Measurements from ENCODE around the gene ARL4A.
"Not testable (repeated sequence)": the region's sequence is repeated elsewhere in the genome, so short reads cannot be mapped to it uniquely, and the experiment has no call there.

Gene ARL4A, protein sequence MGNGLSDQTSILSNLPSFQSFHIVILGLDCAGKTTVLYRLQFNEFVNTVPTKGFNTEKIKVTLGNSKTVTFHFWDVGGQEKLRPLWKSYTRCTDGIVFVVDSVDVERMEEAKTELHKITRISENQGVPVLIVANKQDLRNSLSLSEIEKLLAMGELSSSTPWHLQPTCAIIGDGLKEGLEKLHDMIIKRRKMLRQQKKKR

DNA sequence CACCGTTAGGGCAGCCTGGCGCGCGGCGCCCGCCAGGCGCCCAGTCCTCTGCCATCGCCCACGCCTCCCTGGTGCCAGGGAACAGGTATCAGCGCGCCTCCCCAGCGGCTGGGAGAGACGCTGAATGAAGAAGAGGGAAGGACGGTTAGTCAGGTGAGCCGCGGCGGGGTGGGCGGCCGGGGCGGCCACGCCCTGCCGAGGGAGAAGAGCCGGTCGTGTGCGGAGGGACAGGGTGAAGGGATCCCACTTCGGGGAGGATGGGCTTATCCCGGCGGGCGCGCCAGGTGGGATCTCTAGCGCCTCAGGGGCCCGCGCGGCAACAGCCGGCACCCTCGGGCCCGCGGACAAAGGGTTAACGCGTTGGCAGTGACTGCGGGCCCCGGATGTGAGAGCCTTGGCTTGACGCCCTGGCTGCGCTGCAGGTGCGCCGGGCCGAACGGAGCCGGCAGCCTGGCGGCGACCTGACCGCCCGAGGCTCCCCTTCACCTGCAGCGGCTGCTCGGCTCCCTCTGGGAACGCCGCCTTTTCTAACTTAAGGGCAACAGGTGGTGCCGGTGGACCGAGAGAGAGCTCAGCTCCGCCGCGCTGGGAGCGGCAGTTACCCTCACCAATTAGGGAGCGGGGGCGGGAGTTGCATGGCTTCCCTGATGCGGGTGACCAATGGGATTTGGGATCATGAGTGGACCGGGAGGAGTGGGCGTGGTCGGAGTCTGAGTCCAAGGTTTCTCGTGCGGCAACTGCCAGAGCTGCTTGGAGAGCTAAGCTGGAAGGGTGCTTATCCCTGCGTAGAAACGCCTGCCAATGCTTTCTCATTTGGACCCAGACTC is at the start of gene ARL4A:
Gene ARL4A, plus strand, starts transcription at position 743 of the 827 bp plus-strand sequence. CDS start 622 bp downstream, outside the sequence.
- DNase-seq = no peak

DNA sequence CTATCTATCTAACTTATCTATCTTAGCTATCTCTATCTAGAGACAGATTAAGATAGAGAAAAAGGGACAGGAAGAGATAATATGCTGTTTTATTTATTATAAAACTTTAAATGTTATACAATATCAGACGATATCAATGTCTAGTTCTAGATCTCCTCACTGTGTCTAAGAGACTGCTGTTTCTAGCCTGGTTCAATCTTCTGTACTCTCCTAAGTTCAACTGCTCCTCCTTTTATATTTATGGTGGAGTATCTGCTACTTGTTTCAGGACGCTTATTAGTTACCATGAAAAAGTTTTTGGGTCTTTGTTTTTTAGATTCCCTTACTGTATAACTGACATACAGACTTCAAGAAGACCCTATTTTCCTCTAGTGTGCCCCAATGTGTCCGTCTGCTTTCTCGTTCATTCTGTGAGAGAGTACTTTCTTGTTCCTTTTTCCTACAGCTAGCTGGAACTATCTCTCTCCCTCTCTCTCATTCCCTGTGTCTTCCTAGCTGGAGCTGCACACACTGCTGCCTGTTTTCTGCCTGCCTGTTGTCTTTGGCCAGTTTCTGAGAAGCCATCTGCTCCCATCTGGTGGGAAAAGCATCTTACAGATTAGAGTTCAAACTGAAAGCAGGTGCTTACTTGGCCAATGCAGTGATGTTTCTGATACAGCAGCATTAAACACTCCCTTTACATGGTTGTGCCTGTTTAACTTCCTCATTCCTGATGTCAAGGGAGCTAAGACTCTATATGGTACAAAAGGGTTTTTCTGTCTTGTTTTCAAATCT is 49.4 kb upstream of the ARL4A start:
- no peak for DNase-seq

DNA sequence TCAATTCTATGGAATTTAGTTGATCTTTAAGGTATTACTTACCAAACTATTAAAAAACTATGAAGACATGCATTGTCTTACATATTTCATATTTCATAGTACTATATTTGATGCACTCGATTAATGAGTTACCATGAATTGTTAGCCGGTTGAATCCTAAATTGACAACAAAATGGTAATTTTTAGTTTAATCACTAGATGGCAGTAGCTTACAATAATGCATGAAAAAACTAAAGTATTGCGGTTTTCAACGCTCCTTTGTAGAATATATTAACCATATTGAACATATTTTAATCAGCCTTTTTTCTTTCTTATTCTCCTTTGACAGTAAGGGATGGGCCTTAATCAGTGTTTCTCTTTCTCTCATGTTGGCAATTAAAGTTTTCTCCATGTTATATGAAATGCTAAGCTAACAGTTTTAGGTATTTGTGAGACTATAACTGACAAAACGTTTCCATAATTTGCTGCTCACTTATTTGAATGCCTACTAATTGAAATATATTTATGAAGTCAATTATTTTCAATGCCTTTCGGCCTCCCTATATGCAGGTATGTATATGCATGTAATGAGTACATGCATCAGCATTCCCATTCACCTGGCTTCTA is 48.5 kb upstream of the ARL4A start:
- DNase-seq = no peak

DNA sequence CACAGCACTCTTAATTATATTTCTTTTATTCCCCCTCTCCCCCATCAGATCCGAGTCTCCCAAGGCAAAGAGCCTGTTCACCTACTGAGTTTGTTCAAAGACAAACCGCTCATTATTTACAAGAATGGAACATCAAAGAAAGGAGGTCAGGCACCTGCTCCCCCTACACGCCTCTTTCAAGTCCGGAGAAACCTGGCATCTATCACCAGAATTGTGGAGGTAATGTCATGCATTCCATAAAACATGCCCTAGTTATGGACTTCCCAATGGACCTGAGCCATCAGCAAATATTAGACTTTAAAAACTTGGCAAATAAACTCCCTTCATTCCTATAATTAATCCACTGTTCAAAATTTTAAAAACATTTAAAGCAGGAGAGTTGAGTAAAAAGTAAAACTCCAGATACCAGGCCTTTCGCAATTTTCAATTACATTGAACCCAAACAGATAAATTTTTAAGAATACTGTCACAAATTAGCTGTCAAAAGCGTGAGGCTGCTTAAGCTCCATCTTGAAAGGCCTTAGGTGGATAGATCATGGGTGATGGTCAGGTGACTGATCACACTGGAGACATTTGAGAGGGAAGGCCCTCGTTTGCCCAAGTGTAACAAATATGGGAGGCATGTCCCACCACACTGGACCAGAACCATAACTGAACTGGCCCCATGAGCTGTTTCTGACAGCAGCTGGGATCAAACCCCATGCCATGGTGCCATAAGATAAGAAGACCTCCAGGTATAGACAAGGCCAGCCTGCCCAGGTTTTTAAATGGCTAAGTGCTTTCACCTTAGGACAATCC is 46.9 kb upstream of the ARL4A start:
- no peak for DNase-seq

DNA sequence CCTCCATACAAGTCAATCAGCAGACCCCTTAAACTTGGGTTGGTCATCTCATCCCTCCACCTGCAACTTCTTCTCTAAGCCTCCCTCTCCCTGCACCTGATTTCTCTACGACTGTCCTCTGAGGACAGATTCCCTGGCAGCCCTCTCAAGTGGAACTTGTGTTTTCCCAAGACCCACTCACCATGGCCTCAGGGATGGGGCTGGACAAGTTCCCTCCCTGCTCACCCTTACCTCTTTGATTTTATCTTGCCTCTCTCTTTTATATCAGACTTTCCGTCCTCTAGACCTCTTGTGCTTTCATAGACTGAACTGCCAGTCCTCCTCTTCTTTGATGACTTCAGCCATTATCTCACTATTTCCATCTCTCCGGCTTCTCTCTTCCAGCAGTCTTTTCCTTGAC is 46.2 kb upstream of the ARL4A start:
- no peak for DNase-seq

DNA sequence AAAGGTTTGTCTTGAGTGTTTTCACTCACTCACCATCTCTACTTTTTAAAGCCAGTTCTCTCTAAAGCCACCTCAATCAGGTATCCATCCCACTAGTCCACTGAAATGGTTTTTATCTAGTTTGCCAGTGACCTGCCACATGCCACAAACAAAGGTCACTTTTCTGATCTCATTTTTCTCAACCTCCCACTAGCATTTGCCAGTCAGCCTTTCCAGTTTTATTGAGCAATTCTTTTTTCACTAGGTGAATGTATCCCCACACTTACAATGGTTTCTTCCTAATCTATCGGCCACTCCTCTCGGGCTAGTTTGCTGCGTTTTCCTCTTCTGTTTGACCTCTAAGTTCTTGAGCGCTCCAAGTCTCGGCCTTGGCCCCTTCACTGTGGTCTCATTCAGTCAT is 44.9 kb upstream of the ARL4A start:
- no peak for DNase-seq

DNA sequence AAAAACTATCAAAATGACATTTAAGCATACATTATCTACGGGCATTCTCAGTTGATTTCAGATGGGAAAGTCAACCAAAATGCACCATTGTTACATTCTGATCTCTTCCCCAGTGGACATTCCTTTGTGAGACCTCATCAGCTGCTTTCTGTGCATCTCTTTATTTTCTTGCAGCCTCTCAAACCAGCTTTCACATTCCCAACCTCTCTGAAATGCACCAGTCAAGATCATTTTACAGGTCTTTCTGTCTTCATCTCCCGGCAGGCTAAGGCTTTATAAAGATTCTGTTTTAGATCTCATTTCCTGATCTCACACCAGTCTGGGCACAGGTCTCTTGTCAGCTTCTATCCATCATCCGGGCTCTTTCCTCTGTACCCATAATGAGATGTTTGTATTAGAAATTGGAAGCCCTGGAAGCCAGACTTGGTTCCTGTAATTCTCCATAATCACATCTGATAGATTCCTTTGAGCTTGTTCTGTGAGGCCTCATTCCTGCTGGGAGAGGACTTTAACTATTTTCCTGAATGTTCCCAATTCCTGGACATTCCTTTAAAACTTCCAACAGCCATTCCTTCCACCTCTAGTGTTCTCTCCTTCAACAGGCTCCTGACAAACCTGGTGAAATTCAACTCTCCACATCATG is 44.3 kb upstream of the ARL4A start:
- no peak for DNase-seq

DNA sequence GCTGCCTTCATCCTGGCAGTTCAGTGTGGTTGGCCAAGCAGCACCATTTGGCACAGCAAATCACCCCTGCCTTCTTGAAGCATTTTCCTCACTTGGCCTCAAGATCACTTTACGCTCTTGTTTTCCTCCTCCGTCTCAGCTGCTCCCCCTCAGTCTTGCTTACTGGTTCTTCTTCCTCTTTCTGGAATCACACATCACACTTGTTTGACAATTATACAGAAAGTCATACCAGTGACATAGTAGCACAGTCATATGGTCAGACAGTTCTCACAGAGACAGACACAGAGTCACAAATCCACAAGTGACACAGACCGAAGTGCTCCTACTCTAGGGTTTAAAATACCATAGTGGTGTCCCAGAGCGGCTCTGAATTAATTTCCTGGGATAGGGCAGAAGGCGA is 43.8 kb upstream of the ARL4A start:
- DNase-seq = no peak

DNA sequence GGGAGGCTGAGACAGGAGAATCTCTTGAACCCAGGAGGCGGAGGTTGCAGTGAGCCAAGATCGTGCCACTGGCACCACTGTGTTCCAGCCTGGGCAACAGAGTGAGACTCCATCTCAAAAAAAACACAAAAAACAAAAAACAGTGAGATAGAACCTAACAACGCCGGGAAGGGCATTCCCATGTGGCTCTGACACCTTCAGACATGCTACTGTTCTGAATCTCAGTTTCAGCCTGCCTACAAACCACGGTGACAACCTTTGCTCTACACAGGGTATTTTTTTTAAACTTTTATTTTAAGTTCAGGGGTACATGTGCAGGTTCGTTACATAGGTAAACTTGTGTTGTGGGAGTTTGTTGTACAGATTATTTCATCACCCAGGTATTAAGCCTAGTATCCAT is 42.2 kb upstream of the ARL4A start:
- DNase-seq = not testable (repeated sequence)

DNA sequence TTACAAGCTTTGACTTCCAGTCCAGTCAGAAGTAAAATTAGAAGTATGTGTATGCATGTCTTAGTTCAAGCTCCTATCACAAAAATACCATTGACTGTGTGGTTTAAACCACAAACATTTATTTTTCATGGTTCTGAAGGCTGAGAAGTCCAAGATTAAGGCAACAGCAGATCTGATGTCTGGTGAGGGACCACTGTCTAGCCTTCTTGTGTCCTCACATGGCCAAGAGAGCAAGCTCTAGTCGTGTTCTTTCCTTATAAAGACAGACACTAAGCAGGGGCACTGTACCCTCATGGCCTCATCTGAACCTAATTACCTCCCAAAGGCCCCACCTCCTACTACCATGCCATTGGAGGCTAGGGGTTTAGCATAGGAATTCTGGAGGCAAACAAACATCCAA is 41.3 kb upstream of the ARL4A start:
- DNase-seq = no peak

DNA sequence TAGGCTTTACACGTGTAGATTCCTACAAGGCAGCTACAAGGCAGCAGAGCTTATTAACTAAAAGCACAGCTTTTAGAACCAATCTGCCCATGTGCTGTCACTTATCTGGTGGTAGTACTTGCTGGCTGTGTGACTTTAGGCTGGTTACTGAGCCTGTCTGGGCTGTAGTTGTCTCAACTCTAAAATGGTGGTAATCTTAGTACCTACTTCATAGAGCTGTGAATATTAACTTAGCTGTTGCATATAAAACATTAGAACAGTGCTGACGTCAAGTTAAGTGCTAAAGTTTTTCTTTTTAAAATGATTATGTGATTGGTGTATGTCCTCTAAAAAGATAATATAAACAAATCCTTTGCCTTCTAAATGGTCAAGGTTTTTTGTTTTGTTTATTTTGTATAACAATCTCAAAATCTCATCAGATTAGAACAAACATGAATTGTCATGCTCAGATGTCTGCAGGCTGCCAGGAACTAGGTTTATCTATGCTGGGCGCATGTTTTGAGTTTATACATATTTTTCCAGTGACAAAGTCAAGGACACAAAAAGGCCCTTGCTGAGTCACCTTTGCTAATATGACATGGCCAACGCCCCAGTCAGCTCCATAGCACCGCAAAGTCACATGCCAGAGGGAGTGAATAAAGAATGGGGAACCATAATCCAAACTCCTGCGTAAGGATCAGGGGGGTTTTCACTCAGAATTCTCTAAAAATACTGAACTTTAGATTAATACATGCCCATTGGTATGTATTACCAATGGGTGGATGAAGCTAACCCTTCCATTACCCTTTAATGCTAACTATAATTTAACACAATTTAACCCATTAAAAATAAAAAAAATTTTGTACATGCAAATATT is 39.8 kb upstream of the ARL4A start:
- DNase-seq = no peak

DNA sequence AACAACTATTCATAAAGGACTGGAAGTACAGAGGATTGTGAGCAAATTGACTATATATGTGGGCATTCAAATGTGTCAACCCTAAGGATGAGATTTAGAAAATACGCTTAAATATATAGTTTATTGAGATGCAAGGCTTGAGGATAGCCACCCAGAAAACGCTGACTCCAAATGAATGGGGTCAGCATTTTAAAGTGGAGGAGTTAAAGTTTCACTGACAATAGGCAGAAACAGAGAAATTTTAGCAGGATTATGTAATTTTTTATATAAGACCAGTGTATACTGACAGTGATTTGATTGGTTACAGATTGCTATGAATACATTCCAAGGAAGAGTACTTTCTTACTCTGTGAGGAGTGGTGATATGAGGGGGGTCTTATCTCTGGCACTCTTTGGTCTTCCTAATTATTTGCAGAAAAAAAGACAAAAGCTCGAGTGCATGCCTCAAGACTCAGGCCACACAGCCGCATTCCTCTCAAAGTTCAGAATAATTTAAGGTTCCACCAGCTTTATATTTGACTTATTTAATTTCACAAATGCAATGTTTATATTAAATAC is 38.6 kb upstream of the ARL4A start:
- DNase-seq = no peak

DNA sequence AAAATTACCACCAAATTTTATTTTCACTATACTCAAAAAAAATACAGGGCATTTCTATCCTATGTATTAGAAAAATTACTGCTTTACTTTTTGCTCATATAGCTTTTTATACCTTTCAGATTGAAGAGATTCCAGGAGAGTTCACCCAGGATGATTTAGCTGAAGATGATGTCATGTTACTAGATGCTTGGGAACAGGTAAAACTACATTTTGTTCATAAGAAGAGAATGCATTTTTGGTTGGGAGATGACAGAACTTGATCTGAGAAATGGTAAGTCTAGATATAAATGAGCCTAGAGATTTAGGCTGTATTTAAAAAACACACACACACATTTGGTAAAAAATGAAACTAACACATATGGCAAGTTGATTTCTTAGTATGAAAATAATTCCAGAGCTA is 38.1 kb upstream of the ARL4A start:
- DNase-seq = no peak

DNA sequence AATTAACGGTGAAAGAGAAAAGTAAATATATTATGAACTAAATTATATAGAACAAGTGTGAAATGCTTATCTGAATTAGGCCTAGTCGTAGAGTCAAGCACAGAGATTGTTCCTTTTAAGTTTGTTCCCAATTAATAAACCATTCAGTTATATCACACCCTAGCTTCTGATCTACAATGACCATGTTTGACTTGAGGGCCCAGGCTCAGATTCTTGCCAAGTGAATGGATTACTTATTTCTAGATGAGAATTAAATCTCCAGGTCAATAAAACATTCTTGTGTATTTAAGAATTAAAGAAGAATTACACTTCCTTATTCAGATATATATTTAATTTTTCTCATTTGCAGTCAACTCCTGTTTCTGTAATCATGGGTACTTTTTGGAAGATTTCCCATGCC is 37.4 kb upstream of the ARL4A start:
- no peak for DNase-seq

DNA sequence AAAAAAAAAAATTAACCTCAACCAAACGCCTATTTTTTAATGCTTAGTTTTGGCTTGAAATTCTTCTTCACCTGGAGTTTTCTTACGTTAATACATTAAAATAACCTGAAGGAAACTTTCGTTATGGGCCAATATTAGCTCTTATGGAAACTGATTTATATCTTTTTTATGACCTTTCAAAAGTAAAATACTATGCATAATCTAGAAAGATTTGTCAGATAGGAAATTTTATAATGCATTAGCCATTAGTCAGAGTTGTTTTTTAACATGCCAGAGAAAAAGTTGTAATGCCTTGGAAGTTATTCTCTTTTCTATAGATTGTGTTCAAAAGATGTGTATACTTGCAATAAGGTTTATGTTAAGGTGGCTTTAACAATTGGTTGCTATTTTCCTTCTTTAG is 34.3 kb upstream of the ARL4A start:
- no peak for DNase-seq

DNA sequence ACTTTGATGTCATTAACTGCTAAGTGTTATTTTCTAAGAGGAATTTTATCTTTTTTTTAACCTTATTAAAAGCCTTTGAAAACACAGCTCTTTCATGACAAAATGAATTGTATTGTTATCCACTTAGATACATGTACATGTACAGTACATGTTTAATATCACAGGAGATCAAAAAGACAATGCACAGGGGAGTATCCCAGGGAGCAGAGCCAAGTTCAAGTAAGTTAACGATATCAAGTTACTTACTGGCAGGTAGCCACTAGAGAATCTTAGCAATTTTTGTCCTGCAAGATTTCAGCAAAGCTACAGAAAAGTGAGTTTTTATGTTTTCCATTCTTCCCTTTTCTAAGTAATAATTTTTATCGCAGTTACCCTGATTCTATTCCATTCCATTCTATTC is 33.9 kb upstream of the ARL4A start:
- no peak for DNase-seq

DNA sequence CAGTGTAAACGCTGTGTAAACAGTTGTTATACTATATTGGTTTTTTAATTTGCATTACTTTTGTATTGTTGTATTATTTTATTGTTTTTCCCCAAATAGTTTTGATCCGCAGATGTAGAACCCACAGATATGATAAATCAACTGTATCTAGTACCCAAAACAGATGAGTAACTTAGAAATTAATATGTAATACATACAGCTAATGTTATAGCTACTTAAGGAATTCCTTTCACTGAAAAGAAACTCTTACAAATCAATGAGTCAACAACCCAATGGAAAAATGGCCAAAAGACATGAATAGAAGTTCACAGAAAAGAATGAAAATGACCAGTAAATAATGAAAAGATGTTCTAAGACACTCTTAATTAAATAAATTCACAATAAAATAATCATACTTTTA is 32.3 kb upstream of the ARL4A start:
- no peak for DNase-seq

DNA sequence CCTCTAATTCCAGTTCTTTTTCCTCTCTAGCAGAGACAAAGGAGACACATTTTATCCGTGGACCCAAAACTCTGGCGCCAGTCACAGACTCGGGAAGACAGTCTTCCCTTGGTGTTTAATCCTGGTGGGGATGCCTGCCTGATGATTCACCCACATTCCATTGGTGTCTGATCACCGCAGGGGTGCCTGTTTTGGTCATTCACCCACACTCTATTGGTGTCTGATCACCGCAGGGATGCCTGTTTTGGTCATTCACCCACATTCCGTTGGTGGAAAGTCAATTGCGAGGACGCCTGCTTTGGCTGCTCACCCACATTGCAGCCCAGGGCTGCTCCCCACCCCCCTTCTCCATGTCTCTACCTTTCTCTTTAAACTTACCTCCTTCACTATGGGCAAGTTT is 27.0 kb upstream of the ARL4A start:
- not testable (repeated sequence) for DNase-seq

DNA sequence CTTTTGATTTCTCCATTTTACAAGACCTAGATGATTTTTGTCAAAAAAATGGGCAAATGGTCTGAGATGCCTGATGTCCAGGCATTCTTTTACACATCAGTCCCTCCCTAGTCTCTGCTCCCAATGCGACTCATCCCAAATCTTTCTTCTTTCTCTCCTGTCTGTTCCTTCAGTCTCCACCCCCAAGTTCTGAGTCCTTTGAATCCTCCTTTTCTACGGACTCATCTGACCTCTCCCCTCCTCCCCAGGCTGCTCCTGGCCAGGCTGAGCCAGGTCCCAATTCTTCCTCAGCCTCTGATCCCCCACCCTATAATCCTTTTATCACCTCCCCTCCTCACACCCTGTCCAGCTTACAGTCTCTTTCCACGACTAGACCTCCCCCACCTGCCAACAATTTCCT is 26.4 kb upstream of the ARL4A start:
- not testable (repeated sequence) for DNase-seq

DNA sequence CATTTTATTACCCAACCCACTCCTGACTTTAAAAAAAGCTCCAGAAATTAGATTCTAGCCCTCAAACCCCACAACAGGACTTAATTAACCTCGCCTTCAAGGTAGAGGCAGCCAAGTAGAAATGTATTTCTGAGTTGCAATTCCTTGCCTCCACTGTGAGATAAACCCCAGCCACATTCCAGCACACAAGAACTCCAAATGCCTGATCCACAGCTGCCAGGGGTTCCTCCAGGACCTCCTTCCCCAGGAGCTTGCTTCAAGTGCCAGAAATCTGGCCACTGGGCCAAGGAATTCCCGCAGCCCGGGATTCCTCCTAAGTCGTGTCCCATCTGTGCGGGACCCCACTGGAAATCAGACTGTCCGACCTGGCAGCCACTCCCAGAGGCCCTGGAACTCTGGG is 25.9 kb upstream of the ARL4A start:
- DNase-seq = no peak

Data from NK-92 treated with Interleukin-12 subunit alpha and Interleukin-12 subunit beta, amount 100 ng/mL, for 24 hours (cell line).